Renal cortex interstitium (tissue), 11 donors: ENCODE data around the gene ARL15. TPM values are rescaled to one million over a fixed set of nuclear protein-coding genes. Genes with fewer than 3 reads are reported as not detected.

Experiments used
- DNase-seq, 11 donors: peaks; one replicate each; pipeline ENCODE4 v3.0.0-alpha.2; 2013; ENCODE audit warnings: low read depth in 9 of 11, low spot score in 4 of 11; ENCODE audit errors: extremely low read depth in 1 of 11
- polyA plus RNA-seq, 3 donors: library from polyadenylated mRNA; unstranded; fragments of 120-200 nt; gene quantifications; one replicate each; pipeline ENCODE4 v1.2.1, GENCODE V29; 2013; ENCODE audit not compliant: insufficient read length in 3 of 3

Gene ARL15
- polyA plus RNA-seq, 3 donors = 27.3 to 30.9 (median 30.0) TPM

DNA sequence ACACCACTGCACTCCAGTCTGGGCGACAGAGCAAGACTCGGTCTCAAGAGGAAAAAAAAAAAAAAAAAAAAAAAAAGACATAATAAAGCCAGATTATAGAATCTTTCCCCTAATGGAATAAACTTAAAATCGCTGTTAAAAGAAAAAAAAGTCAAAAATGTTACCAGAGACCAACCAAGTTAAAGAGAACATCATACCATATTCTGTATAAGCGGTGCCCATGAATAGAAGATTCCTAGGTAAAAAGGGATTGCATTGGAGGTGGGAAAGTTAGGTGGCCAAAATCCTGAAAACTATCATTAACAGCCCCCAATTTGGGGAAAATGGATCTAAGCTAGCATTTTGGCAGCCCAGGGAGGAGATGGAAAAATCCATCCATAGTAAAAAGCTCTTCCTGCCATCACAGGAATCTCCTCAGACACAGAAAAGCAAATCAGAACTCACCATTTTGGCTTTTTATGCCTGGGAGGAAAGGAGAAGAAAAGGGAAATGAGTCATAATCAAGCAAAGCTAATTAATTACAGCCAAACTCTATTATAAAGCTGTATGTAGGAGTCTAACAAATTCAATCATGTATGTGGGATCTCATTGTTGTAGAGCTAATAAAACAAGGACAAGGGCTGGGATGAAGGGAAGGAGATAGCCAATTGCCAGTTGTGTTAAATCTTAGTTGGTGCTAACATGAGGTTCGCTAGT, 363.8 kb downstream of the ARL15 start:
- DNase-seq = no peak

DNA sequence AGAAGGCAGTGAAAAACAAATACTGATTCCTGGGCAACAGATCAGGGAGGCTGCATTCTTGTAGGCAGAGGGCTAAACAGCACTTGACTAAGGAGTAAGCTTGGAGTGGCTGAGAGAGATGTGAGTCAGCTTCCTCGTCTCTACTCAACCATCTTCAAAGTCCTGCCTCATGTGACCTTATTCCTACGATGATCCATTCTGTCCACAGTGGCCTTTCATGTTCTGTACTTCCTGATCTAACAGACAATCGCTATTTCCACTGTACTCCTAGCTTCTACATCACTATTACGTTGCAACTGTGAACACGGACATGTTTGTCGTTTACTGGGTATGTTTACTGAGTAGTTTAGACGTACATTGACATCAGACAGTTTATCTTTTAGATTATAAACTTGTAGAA, 365.4 kb downstream of the ARL15 start:
- DNase-seq = no peak

DNA sequence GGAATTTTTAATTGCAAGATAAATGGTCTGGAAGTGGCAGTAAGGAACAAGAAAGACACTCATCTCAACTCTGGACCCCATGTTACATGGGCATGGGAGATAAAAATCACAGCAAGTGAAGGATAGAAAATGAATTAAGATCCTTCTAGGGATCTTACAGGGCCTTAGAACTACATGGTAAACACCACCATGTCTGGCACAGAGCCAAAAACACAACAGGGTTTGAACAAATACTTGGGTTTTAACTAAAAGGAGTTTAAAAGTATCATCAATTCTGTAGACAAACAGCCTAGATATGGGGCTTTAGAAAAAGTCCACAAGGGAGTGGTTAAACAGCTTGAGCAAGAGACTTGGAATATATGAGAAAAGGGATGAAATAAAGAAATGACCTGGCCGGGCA, 366.4 kb downstream of the ARL15 start:
- no peak for DNase-seq

DNA sequence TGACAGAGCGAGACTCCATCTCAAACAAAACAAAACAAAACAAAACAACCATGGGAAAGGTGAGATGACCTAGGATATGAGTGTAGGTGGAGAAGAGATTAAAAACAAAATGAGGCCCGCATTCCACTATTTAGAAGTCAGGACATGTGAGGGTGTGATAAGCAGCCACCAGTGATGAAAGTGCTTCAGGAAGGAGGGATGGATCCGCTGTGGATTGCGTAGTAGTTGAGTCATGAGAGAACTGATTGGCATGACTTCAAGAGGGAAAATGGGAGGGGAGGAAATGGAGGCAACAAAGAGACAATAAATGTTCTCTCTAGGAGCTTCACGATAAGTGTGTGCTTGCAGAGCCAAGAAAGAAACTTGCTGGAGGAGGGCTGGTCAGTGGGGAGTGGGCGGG, 367.6 kb downstream of the ARL15 start:
- no peak for DNase-seq

DNA sequence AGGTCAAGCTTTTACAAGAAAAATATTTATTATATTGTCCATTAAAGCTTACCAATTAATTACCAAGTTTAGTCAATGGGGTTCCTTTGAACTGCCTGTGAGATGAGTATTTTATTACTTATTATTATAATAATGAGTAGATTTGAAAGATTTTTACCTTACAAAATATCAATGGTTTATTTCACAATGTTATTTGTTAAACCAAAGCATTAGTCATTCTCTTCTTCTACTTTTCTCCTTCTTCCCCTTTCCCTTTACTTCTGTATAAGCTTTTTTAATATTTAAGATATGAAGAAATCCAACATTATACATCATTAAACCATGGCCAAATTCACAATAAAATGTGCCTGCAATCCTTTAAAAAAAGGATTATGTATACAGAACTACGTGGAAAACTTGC, 369.5 kb downstream of the ARL15 start:
- DNase-seq = no peak

DNA sequence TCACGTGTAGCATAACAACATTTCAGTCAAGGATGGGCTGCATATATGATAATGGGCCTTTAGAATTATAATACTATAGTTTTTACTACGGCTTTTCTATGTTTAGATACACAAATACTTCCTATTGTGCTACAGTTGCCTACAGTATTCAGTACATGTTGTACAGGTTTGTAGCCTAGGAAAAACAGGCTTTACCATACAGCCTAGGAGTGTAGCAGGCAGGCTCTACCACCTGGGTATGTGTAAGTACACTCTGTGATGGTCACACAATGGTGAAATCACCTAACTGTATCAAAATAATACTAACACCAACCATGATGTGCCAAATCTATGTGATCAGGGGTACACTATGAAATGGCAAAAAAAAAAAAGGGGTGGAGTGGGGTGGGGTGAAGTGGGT, 372.9 kb downstream of the ARL15 start:
- no peak for DNase-seq

DNA sequence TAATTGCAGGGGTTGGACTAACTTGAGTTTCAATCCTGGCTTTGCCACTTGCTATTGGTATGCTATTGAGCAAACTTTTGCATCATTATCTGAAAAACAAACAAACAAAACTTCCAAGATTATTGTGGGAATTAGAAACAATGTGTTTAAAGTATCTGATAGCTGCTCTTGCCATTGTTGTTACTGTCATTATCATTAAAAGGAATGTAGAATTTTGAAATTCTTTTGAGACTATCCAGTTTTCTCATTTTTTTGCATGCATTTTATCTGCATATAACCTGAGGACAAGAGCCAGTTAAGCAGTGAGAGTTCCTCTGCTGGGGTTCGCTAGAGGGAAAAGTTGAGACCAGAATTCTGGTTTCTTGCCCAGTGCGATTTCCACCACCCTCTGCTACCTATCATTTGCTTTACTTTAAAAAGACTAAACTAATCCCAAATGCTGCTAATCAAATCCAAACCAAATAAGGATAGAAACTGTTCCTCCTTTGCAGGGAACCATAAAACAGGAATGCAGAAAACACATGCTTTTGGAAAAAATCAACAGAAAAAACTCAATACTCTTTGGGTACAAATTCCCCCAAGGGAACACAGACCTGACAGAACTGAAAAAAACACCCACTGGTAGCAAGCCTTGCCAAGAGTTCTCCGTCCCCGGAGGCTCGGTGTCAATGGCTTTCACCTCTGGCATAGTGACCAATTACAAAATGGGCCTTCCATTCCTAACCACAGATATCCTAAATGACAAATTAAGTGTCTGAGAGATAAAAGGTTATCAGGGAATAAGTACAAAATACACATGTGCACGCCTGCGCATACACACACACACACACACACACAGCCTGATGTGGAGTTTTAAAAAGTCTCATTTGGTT, 373.7 kb downstream of the ARL15 start:
- DNase-seq = peak in 9 of 11 donors; percentile 44 to 72 (median 56)

DNA sequence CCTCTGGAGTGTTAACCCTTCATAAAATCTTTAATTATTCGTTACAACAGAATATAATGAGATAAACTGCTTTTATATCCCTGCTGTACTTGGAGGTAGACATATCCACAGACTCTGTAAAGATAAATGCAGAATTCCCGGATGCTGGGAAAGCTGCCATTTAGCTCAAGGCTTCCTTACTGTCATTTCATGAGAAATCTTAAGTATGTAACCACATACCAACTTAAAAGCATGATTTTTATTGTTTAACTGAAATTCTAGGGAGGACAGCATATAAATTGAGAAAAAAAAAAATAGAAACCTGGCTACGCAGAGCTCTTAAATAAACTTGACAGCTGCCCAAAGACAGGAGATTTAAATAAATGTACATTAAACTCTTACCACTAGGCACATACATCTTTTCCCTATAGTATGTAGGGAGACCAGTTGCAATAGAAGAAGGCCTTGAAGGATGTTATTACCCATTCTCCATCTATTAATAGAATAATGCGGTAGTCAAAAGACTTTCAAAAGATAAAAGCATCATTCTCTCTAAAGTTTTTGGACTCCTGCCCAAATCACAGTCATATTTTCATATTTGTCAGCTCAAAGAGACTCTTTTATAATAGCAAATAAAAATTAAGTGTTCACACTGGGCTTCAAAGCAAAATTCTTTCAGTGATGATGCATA, 376.1 kb downstream of the ARL15 start:
- DNase-seq = peak in 8 of 11 donors; percentile 28 to 74 (median 42)

DNA sequence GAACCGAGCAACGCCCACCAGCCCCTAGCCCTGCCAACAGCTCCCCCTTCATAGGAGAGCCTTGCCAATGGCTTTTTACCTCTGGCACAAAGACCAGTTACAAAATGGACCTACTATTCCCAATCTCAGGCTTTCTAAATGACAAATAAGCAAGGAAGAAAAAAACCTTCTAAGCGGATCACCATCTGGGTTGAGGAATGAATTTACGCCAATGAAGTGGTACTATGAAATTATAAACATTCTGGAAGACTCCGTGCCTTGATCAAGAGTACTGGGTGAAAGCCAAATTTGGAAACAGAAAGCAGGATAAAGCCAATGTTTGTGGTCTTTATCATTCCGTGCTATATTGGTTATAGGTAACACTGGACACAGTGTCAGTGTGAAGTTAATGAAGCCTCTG, 378.0 kb downstream of the ARL15 start:
- no peak for DNase-seq

DNA sequence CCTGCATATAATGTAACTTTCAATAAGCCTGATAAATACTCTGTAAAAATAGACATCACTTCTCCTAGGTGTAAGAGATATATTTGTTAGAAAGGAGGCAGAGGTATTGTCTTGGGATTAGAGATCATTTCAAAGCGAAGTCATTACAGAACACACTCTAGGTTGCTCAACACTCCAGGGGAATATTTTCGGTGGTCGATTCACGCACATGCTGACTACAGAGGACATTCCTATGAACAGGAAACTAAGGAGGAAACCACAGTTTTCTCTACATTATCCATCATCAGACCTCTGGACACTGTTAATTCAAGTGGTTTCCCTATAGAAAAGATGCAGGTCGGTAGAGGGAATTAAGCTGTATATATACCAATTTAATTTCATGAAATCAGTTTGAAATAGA, 379.9 kb downstream of the ARL15 start:
- DNase-seq = no peak

DNA sequence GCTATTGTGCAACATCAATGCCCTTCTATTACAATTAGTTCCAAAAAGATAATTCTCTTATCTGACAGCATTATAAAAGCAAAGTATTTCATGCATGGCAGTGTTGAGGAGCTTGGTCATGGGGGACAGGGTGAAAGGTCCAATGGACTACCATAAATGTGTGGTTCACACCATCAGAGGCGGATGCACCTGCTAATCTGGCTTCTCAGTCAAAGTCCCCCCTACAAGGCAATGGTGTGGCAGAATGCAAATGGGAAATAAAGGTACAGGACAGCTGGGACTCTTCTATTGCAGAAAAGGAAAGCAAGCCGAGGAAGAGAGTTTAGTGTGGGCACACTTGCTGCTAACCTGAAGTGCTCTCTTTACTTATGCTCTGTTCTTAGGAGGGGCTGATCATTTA, 380.8 kb downstream of the ARL15 start:
- no peak for DNase-seq

DNA sequence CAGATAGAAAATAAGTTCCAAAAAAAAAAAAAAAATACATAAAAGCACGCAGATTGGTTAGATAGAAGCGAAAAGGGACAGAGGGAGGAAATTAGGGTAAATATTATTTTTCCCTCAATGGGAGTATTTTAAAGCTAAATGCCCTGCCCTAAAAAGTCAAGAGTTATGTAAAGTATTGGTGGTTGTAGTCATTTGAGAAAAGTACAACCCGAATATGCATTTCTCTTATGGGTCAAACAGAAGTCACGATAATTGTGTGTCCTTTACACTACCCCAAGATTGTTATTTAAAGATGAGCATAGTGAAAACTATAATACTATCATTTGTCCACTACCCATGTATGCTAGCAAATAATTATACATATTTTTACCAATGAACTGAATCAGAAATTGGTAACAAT, 381.2 kb downstream of the ARL15 start:
- DNase-seq = no peak

DNA sequence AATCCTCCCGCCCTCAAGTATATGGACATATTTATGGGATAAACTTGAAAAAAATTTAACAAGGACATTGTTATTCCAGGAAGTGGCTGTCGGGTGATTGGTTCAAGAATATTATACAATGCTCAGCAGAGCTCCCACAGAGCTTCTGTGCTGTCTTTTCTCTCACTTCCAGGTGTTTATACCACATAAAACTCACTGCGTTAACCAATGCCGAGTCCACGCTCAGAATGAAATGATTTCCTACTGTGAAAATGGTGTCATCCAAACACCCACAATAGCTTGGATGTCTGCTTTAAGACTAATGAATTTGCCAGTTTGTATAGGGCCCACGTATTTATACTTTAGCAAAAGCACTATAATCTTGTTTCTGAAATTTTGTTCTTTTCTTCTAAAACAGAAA, 381.7 kb downstream of the ARL15 start:
- DNase-seq = no peak

DNA sequence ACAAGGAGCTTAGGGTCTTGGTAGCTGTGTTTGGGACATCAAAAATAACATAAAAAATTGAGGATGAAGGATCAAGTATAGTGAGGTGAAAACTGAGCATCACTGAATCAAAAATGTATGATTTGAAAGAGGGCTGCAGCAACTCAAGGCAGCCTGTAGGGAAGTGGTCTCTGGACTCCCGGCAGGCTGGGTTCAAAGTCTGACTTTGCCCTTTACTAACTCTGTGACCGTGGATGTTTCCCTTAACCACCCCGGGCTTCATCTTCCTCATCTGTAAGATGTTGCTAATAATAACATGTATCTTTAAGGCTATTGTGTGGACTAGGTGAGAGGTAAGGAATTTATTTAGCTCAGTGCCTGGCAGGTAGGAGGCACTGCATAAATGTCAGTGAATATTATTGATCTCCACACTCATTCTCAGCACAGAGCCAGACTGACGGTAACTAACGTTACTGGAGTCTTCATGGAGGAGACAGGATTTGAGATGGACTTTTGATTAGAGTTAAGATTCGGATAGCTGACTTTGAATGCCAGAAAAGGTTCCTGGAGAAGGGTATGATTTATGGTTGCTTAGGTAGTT, 382.6 kb downstream of the ARL15 start:
- no peak for DNase-seq

DNA sequence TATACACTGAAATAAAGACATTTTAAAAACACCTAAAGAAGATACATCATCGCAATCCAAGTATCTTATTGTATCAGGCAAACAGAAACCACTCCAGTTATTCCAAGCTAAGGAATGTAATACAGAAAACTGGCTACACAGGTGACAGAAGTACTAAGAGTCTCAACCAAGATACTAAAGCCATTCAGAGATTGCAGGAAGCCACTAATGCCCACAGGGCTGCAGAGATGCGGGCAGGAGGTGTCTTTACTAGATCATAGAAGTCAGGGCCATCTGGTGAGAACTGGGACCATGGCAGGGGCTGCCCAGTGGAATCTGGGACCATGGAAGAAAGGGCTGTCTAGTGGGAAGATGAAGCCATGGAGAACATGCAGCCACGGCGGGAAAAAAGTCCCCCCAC, 384.3 kb downstream of the ARL15 start:
- DNase-seq = no peak

DNA sequence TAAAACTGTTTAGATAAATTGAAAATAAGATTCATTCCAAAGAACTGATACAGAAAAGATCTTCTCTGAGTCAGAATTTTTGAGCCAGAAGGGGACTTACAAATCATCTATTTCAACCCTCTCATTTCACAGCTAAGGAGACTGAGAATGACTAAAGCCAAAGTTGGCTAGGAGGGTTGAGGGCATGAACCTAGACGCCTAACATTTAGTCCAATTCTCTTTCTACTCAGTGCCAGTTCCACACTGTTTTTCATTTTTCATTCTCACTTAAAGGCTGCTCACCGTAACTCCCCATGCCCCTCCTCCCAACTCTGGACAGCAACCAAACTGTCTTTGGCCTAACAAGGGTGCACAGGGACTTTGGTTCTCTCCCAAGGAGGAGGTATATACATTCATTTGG, 386.0 kb downstream of the ARL15 start:
- no peak for DNase-seq

DNA sequence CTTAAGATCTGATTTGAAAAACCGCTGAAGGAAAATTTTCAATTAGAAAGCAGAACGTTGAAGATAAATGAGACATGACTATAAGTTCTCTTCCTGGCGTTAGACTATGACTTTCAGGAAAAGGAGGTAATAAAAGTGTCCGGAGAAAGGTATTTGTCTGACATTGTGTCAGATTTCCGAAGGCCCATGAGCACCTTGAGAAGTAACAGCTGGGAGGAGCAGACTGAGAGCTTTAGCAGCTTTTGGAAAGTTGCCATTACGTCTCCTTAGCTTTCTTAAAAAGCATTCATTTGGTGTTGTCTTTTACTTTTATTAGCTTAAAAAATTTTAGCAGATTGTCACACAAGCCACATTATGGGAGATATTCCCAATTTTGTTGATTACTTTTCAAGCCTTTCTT, 386.4 kb downstream of the ARL15 start:
- DNase-seq = peak in 10 of 11 donors; percentile 42 to 68 (median 56)

DNA sequence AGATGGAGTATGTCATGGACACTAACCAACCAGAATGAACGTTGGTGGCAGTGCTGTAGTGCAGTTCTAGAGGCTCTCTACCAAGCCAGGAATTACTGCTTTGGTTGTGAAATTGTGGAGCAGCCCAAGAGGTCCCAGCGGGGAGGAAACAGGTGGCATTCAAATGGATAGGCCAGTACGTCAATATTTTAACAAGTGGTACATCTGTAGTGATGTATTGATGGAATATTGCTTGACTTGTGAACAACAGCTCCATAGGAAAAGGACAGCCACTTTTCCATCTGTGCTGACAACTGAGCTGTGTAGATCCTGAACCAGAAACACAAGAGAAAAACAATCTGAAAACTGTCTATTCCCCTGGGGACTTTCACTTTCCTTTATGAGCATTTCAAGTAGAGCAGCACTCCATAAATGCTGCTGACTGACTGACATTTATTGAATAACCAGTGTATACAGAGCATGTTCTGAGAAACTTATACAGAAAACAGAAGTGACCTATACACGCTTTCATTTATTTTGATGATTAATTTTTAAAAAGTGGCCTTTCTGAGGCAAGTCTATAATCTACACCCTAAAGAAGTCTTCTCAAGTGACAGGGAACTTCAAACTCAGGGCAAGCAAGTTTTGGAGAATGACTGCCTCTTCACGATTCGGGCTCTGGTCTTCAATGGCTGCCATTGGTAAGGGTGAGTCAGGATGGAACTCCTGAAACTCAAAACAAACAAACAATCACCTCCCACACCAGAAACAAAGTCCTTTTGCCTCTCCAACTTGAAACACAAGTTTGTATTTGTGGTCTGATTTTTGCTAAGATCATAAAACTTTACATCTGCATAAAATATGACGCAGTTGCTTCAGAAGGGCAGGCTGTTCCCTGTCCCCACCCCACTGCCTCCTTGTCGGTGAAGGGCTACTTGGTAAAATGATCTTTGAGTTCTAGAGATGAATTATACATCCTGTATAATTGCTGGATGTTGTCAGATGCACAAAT, 387.6 kb downstream of the ARL15 start:
- DNase-seq = no peak

DNA sequence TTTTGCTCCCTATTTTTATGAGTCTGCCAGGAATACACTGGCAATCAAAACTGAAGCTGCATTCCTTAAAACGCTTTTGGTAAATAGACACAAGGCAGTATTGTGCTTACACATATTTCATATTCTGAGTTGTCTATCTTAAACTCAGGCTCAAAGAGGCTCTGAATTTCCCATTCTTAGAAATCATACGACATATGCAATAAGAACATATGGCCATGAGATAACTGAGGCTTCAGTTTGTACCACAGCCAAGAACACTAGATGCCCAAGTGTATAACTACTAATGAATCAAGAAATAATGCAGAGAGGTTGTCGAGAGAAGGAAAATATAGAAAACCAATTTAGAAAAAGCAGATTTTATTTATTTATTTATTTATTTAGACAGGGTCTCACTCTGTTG, 392.5 kb downstream of the ARL15 start:
- no peak for DNase-seq
